GM12865 (cell line): ENCODE results near the gene MASP2.

Experiments used
- DNase-seq: peaks from one replicate; pipeline ENCODE4 v3.0.0; 2010; ENCODE audit warnings: low read depth
- H3K4me3 ChIP-seq: 2 replicates; pipeline ENCODE4 v1.5.1; 2011; ENCODE audit warnings: mild to moderate bottlenecking, low read depth, low read length, control low read depth
- TF ChIP-seq, protein P1 (sequence below): IDR thresholded peaks from 2 replicates; pipeline ENCODE4 v1.5.1; 2011; ENCODE audit warnings: low read length, control low read depth, low read depth, inconsistent platforms; ENCODE audit not compliant: insufficient read depth; ENCODE audit errors: missing control alignments

MASP2 gene

DNA sequence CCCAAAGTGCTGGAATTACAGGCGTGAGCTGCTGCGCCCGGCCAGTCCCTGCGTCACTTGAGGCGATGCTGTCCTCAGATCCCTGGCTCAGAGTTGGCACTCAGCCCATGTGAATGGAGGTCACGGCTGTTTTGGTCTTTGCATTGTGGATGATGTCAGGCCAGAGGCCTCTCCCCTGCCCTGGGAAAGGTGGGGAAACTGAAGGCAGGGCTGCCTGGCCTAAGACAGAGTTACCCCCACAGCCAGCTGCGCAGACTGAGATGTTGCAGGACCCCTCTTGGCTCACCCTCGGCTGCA lies 821 bp downstream of the MASP2 start:
- H3K4me3 ChIP-seq = no peak overlapping the region
- no peak for DNase-seq
- TF ChIP-seq, protein P1, sequence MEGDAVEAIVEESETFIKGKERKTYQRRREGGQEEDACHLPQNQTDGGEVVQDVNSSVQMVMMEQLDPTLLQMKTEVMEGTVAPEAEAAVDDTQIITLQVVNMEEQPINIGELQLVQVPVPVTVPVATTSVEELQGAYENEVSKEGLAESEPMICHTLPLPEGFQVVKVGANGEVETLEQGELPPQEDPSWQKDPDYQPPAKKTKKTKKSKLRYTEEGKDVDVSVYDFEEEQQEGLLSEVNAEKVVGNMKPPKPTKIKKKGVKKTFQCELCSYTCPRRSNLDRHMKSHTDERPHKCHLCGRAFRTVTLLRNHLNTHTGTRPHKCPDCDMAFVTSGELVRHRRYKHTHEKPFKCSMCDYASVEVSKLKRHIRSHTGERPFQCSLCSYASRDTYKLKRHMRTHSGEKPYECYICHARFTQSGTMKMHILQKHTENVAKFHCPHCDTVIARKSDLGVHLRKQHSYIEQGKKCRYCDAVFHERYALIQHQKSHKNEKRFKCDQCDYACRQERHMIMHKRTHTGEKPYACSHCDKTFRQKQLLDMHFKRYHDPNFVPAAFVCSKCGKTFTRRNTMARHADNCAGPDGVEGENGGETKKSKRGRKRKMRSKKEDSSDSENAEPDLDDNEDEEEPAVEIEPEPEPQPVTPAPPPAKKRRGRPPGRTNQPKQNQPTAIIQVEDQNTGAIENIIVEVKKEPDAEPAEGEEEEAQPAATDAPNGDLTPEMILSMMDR = no peak

DNA sequence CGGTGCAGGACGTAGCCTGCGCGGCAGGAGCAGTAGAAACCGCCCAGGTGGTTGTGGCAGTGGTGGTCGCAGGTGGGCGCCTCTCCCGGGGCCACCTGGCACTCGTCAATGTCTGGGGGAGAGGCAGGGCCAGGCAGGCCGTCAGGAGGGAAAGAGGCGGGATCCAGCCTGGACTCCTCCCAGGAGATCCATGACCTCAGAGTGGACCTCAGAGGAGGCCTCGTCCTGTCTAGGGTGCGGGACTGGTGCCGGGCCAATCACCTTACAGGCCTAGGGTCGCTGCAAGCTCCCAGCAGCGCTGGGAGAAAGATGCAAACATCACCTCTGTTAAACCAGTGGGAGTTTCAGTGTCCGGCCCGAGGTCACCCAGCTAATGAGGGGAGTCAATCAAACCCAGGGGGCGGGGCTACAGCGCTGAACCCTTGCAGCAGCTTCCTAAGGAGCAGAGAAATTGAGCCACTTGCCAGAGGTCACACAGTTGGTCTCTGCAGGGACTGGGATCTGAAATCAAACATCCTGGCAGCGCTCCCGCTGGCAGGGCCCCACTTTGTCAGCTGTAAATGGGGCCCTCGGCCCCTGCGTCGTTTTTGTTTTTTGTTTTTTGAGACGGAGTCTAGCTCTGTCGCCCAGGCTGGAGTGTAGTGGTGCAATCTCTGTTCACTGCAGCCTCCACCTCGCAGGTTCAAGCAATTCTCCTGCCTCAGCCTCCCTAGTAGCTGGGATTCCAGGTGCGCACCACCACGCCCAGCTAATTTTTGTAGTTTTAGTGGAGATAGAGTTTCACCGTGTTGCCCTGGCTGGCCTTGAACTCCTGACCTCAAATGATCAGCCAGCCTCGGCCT lies 1.4 kb downstream of the MASP2 start:
- no peak for DNase-seq
- H3K4me3 ChIP-seq = no peak overlapping the region
- TF ChIP-seq, protein P1 = no peak

- no peak overlapping the region for H3K4me3 ChIP-seq
- no peak for DNase-seq
- TF ChIP-seq, protein P1 = no peak
Observed at GRCh38 chr1:11044849-11045427, 2.1 kb downstream of the MASP2 start.

- no peak overlapping the region for H3K4me3 ChIP-seq
- no peak for DNase-seq
- TF ChIP-seq, protein P1 = no peak
Observed at GRCh38 chr1:11044086-11044848, 2.8 kb downstream of the MASP2 start.

GRCh38 chr1:11042995-11043874 lies 3.8 kb downstream of the MASP2 start:
- H3K4me3 ChIP-seq = no peak overlapping the region

DNA sequence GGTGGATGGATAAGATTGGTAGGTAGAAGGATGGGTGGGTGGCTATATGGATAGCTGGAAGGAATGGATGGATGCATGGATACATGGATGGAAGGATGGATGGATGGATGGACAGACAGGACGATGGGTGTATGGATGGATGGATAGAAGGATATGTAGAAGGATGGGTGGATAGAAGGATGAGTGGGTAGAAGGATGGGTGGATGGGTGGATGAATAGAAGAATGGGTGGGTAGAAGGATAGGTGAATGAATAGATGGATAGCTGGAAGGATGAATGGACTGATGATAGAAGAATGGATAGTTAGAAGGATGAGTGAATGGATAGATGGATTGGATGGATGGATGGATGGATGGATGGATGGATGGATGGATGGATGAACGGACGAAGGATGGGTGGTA lies 5.0 kb downstream of the MASP2 start:
- H3K4me3 ChIP-seq = no peak overlapping the region
- TF ChIP-seq, protein P1 = no peak
- no peak for DNase-seq

More at GRCh38 chr1:11042995-11043874, 3.8 kb downstream of the MASP2 start:
- TF ChIP-seq, protein P1 = no peak
- DNase-seq = no peak
